Activated CD8-positive, alpha-beta T cell treated with anti-CD3 and anti-CD28 coated beads for 36 hours (primary cell): ENCODE data around the gene EIF4G3. TPM values are rescaled to one million over a fixed set of nuclear protein-coding genes. Genes with fewer than 3 reads are reported as not detected.
A peak's percentile ranks its signal among the peaks of the same experiment; 100 is the strongest.

Experiments
- ATAC-seq: fragments of 200-7000 bp; cut with Tn5 transposase; one replicate; pipeline ENCODE4 v1.10.0; 2021; ENCODE audit warnings: mild to moderate bottlenecking, moderate library complexity
- CTCF ChIA-PET: fragments of 350-600 bp; sonication (Branson Sonifier 250); formaldehyde crosslinking; loops from one replicate; lab custom pipeline; 2021; ENCODE audit warnings: antibody characterized with exemption; lab: Charles Lee
- POLR2A ChIA-PET: fragments of 350-600 bp; sonication (Branson Sonifier 250); formaldehyde crosslinking; loops from one replicate; lab custom pipeline; 2021; ENCODE audit warnings: antibody characterized with exemption; lab: Charles Lee
- DNase-seq: peaks from one replicate; pipeline ENCODE4 v3.0.0-alpha.2; 2020
- H3K27ac Mint-ChIP-seq: one replicate; pipeline ENCODE4 v1.8.0; 2021; ENCODE audit warnings: mild to moderate bottlenecking, mixed read lengths
- H3K27me3 Mint-ChIP-seq: one replicate; pipeline ENCODE4 v1.8.0; 2021; ENCODE audit warnings: mixed read lengths
- H3K36me3 Mint-ChIP-seq: one replicate; pipeline ENCODE4 v1.8.0; 2021; ENCODE audit warnings: low read depth, mixed read lengths
- H3K4me1 Mint-ChIP-seq: one replicate; pipeline ENCODE4 v1.8.0; 2021; ENCODE audit warnings: low read depth, mixed read lengths
- H3K4me3 Mint-ChIP-seq: one replicate; pipeline ENCODE4 v1.8.0; 2021; ENCODE audit warnings: mild to moderate bottlenecking, moderate library complexity, mixed read lengths
- H3K9me3 Mint-ChIP-seq: one replicate; pipeline ENCODE4 v1.8.0; 2021; ENCODE audit warnings: mixed read lengths
- intact Hi-C: fragments of 100-400 bp; cut with micrococcal nuclease; formaldehyde crosslinking; loops from one replicate; pipeline ENCODE4 v1.10.0; 2022
- total RNA-seq, 2 experiments: library from RNA; stranded (reverse); gene quantifications; one replicate each; pipeline ENCODE4 v1.2.3, GENCODE V29; 2021
- TF ChIP-seq, protein P1 (sequence below): fragments of 200-600 bp; IDR thresholded peaks from one replicate; pipeline ENCODE4 v1.8.0; 2022; ENCODE audit warnings: antibody characterized with exemption, mild to moderate bottlenecking

EIF4G3 gene
- total RNA-seq, 2 experiments from 2014 or later = 48.2 to 48.4 TPM

DNA sequence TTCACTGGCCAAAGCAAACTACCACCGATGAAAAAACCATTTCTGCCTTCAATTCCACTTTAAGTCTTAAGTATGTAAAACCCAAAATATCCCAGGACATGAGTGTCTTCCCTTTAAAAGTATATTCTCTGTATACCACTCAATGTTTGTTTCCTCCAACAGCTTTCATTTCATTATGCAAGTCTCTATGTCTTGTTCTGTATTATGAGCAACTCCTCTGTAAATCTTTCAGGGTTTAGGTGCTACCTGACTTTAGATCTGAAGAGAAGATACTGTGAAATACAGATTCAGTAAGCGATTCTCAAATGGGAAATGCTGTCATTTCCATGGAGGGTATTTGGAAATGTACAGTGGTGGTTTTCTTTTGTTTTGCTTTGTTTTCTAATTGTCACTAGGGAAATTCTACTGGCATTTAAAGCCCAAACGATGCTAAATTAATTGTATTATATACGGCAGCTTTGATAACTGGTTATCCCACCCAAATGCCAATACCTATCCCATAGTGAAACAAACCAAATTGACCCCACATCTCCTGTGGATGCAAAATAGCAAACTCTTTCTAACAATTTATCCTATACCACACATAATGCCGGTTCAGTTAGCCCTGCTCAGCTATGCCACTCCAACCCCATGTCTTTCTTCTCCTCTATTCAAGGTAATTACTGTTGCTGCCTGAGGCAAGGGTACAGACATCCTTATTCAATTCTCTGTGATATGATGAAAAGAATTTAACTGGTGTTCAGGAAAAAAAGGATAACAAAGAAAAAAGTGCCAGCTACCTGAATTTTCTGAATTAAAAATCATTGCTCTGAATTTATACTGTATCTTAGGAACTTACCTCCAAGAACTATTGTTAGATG lies 182.8 kb downstream of the EIF4G3 start:
- intact Hi-C loops = no loop called here
- Mint-ChIP-seq H3K9me3 (no peaks in the 10 kb centered on the region), H3K27ac (no peak overlapping the region), H3K36me3 (peaks cover 3% of the 10 kb centered on the region), H3K4me3 (no peak overlapping the region), H3K4me1 (peaks cover 23% of the 10 kb centered on the region), H3K27me3 (no peaks in the 10 kb centered on the region)
- TF ChIP-seq, protein P1, sequence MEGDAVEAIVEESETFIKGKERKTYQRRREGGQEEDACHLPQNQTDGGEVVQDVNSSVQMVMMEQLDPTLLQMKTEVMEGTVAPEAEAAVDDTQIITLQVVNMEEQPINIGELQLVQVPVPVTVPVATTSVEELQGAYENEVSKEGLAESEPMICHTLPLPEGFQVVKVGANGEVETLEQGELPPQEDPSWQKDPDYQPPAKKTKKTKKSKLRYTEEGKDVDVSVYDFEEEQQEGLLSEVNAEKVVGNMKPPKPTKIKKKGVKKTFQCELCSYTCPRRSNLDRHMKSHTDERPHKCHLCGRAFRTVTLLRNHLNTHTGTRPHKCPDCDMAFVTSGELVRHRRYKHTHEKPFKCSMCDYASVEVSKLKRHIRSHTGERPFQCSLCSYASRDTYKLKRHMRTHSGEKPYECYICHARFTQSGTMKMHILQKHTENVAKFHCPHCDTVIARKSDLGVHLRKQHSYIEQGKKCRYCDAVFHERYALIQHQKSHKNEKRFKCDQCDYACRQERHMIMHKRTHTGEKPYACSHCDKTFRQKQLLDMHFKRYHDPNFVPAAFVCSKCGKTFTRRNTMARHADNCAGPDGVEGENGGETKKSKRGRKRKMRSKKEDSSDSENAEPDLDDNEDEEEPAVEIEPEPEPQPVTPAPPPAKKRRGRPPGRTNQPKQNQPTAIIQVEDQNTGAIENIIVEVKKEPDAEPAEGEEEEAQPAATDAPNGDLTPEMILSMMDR = no peak
- DNase-seq (no peak), ATAC-seq (no peak)
- ChIA-PET POLR2A (interaction anchor here (0.6 kb wide), 1 partner anchor 21 kb away, joined by 4 read pairs; no protein-coding TSS in a partner anchor), CTCF (interaction anchor here (1.3 to 1.6 kb wide), 2 partner anchors 14 to 67 kb away, joined by 3 read pairs; no protein-coding TSS in a partner anchor)

DNA sequence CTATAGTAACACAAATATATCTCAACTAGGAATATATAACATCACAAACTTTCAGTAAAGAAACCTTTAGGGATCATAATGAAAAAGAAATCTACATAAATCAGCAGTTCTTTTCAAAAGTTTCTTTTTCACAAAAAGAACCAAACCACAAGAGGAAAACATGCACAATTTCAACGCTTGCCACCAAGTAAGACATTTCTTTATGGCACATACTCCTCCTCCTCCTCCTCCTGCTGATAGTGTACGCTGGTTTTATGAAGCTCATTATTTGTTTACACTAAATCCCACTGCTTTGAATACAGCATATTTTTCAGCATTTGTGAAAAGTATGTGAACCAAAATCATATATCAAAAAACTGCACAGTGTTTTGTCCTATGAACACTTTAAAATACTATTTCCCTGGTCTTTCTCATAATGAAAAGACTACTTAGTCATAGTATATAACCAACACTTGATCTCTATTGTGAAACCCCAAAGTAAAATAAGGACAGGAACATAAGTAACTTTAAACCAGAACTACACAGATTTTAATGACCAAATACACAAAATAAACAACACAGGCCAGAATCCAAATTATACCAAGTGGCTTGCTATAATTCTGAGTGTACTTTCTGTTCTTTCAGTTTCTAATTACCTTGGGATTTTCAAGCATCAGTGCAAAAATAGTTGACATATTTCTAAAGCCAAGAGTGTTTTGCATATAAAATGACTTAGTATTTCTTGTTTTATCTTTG lies 184.2 kb downstream of the EIF4G3 start:
- intact Hi-C loops = no loop called here
- Mint-ChIP-seq H3K4me3 (no peak overlapping the region), H3K4me1 (peaks cover 21% of the 10 kb centered on the region), H3K27ac (peak overlapping the region; percentile 54), H3K36me3 (peaks cover 3% of the 10 kb centered on the region), H3K9me3 (no peaks in the 10 kb centered on the region), H3K27me3 (no peaks in the 10 kb centered on the region)
- CTCF ChIA-PET = interaction anchor here (1.3 to 1.8 kb wide), 2 partner anchors 13 to 203 kb away, joined by 3 to 5 read pairs; no protein-coding TSS in a partner anchor
- ATAC-seq (peak; percentile 51), DNase-seq (no peak)
- TF ChIP-seq, protein P1 = no peak
- POLR2A ChIA-PET = interaction anchor here (0.5 kb wide), 1 partner anchor 165 kb away, joined by 3 read pairs; no protein-coding TSS in a partner anchor

DNA sequence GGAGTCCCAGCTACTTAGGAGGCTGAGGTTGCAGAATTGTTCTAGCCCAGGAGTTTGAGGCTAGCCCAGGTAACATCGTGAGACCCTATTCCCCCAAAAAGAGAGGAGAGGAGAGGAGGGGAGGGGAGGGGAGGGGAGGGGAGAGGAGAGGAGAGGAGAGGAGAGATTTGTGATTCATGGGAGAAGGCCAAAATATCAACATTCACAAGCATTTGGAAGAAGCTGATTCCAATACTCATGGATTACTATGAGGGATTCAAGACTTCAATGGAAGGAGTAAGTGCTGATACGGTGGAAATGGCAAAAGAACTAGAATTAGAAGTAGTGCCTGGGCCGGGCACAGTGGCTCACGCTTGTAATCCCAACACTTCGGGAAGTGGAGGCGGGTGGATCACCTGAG lies 187.8 kb downstream of the EIF4G3 start:
- H3K4me1 Mint-ChIP-seq = peaks cover 19% of the 10 kb centered on the region
- CTCF ChIA-PET = no interaction called here
- TF ChIP-seq, protein P1 = no peak

DNA sequence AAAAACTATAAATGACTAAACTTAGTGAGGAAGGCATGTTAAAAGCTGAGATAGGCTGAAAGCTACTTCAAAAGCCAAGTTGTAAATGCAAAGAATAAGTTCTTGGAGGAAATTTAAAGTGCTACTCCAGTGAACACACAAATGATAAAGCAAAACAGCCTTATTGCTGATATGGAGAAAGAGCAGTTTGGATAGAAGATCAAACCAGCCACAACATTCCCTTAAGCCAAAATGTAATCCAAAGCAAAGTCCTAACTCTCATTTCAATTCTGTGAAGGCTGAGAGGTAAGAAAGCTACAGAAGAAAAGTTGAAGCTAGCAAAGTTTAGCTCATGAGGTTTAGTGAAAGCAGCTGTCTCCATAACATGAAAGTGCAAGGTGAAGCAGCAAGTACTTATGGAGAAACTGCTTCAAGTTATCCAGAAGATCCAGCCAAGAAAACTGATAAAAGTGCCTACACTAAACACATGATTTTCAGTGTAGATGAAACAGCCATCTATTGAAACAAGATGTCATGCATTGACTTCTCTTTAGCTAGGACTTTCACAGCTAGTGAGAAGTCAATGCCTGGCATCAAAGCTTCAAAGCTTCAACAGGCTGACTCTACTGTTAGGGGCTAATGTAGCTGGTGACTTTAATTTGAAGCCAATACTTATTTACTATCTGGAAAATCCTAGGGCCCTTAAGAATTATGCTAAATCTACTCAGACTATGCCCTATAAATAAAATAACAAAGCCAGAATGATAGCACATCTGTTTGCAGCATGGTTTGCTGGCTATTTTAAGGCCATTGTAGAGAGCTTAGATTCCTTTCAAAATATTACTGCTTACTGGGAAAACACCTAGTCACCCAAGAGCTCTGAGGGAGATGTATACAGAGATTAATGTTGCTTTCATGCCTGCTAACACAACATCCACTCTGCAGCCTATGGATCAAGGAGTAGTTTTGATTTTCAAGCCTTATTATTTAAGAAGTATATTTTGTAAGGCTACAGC lies 188.6 kb downstream of the EIF4G3 start:
- Mint-ChIP-seq H3K27me3 (no peaks in the 10 kb centered on the region), H3K9me3 (no peaks in the 10 kb centered on the region), H3K4me1 (peaks cover 15% of the 10 kb centered on the region), H3K36me3 (peaks cover 3% of the 10 kb centered on the region), H3K4me3 (no peak overlapping the region), H3K27ac (no peak overlapping the region)
- ChIA-PET CTCF (interaction anchor here (0.8 to 0.9 kb wide), 2 partner anchors 10 to 291 kb away, joined by 3 read pairs; no protein-coding TSS in a partner anchor), POLR2A (interaction anchor here (0.5 to 0.8 kb wide), 2 partner anchors 43 to 386 kb away, joined by 3 read pairs; no protein-coding TSS in a partner anchor)
- DNase-seq = no peak
- no peak for ATAC-seq
- TF ChIP-seq, protein P1 = no peak
- intact Hi-C loops = no loop called here

More for the DNA sequence above, 187.8 kb downstream of the EIF4G3 start:
- Mint-ChIP-seq H3K36me3 (peaks cover 3% of the 10 kb centered on the region), H3K9me3 (no peaks in the 10 kb centered on the region), H3K4me3 (no peak overlapping the region), H3K27ac (no peak overlapping the region), H3K27me3 (no peaks in the 10 kb centered on the region)
- intact Hi-C loops = no loop called here
- POLR2A ChIA-PET = no interaction called here
- ATAC-seq (no peak), DNase-seq (no peak)
